T47D (cell line): Measurements from ENCODE around the gene CRB2.

Experiments used
- DNase-seq, 2 experiments: peaks; one replicate each; pipeline versions ENCODE4 v3.0.0 to v3.0.0-alpha.2; 2011 to 2012; ENCODE audit warnings: low read depth in 1 of 2, low spot score in 1 of 2
- JUND ChIP-seq: IDR thresholded peaks from 2 replicates; pipeline ENCODE4 v1.6.1; 2012; ENCODE audit warnings: low read depth
- in situ Hi-C: cut with HindIII; loops from 2 replicates; pipeline ENCODE4 v1.10.0; 2016; ENCODE audit warnings: low sequenced_read_pairs, low pct_unique_long_range_greater_than_20kb

Gene CRB2

GRCh38 chr9:123365881-123366528 is 10.0 kb downstream of the CRB2 start:
- in situ Hi-C loops = no loop called here
- DNase-seq = no peak
- no peak for TF ChIP-seq JUND

DNA sequence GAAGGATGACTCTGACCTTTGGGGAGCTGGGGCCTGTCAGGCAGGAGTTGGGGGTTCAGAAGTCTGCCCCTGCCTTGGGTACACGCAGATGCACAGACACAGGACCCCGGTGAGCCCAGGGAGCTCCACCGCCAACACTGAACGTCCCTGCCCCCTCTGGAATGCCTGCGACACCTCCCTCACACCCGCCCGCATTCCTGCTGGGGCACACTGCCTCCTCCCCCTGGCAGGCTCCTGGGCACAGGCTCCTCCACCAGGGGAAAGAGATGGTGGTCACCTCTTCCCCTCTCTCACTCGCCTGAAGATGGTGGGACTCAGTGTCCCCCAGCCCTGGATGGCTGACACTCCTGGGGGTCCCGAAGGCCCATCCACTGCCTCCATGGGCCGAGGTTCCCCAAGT is 12.0 kb downstream of the CRB2 start:
- peak; percentile 80 to 97 for DNase-seq
- no peak for TF ChIP-seq JUND
- in situ Hi-C loops = no loop called here

DNA sequence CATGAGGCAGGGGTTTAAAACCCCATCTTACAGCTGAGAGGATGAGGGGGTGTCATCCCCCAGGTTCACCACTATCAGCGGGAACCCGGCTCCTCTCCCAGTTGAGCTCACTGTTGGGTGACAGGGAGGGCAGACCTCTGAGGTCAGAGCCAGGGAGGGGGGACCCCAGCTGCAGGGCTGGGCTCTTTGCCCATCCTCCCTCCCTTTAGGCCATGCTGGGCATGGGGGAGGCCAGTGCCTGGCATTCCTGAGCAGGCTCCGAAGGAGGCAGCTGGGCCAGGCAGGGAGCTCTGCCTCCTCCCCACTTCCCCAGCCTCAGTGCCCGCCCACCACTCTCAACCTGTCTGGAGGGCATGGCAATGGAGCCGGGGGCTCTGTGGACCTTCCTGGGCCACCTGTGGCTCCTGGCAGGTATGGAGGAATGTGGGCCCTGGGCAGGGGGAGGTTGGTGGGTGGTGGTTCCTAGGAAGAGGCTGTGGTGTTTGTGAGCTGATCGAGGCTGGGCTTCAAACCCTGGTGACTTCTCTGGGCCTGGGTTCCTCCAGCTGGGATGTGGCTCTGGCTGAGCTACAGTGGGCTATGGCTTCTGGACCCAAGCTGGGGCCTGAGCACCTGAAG is 12.6 kb downstream of the CRB2 start:
- in situ Hi-C loops = no loop called here
- no peak for TF ChIP-seq JUND
- no peak for DNase-seq

DNA sequence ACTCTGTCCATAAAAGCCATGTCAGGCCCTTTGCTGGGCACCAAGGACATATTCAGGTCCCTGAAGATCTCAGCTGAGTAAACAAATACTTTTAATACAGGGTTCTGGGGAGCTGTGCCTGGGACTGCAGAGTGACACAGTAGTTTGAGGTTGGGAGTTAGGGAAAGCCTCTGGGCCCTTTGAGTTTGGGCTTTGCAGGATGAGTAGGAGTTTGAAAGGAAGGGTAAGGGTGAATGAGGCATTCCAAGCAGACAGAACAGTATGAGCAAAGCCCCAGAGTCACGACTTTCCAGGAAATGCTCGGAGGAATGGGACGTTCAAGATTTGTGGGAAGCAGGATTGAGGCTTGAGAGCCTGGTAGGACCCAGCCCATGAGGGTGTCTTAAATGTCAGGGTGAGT is 13.3 kb downstream of the CRB2 start:
- in situ Hi-C loops = no loop called here
- no peak for TF ChIP-seq JUND

GRCh38 chr9:123370108-123370507 is 14.1 kb downstream of the CRB2 start:
- no peak for DNase-seq
- in situ Hi-C loops = no loop called here
- TF ChIP-seq JUND = no peak

More for the DNA sequence above, 13.3 kb downstream of the CRB2 start:
- no peak for DNase-seq

DNA sequence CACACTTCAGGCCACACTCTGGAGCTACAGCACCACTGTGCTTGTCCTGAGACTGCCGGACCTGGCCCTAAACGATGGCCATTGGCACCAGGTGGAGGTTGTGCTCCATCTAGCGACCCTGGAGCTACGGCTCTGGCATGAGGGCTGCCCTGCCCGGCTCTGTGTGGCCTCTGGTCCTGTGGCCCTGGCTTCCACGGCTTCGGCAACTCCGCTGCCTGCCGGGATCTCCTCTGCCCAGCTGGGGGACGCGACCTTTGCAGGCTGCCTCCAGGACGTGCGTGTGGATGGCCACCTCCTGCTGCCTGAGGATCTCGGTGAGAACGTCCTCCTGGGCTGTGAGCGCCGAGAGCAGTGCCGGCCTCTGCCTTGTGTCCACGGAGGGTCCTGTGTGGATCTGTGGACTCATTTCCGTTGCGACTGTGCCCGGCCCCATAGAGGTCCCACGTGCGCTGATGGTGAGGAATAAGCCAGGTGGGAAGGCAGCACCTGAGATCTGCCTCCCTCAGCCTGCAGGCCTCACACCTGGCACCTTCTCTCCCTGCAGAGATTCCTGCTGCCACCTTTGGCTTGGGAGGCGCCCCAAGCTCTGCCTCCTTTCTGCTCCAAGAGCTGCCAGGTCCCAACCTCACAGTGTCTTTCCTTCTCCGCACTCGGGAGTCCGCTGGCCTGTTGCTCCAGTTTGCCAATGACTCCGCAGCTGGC is 14.7 kb downstream of the CRB2 start:
- DNase-seq = no peak
- TF ChIP-seq JUND = no peak
- in situ Hi-C loops = no loop called here

DNA sequence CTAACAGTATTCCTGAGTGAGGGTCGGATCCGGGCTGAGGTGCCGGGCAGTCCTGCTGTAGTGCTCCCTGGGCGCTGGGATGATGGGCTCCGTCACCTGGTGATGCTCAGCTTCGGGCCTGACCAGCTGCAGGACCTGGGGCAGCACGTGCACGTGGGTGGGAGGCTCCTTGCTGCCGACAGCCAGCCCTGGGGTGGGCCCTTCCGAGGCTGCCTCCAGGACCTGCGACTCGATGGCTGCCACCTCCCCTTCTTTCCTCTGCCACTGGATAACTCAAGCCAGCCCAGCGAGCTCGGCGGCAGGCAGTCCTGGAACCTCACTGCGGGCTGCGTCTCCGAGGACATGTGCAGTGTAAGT is 15.2 kb downstream of the CRB2 start:
- in situ Hi-C loops = no loop called here
- no peak for TF ChIP-seq JUND
- DNase-seq = no peak

- no peak for TF ChIP-seq JUND
- DNase-seq = no peak
- in situ Hi-C loops = no loop called here
Observed at GRCh38 chr9:123371805-123372590, 16.0 kb downstream of the CRB2 start.

DNA sequence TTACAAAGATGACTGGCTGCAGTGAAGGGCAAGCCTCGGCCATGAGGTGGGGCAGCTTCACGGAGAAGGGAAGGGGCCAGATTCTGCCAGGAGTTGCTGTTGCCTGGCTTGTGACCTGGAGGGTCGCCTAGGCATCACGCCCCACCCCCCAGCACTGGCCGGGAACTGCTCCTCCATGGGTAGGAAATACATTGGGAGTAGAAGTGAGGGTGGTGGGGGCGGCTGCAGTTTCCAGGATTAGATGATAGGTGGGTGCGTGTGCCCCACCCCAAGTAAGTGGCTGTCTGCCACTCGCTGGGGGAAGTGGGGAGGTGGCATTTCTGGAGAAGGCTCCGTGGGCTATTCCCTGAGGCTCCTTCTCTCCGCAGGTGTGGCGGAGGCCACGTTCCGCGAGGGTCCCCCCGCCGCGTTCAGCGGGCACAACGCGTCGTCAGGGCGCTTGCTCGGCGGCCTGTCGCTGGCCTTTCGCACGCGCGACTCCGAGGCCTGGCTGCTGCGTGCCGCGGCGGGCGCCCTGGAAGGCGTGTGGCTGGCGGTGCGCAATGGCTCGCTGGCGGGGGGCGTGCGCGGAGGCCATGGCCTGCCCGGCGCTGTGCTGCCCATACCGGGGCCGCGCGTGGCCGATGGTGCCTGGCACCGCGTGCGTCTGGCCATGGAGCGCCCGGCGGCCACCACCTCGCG is 16.9 kb downstream of the CRB2 start:
- in situ Hi-C loops = no loop called here
- no peak for DNase-seq
- no peak for TF ChIP-seq JUND

DNA sequence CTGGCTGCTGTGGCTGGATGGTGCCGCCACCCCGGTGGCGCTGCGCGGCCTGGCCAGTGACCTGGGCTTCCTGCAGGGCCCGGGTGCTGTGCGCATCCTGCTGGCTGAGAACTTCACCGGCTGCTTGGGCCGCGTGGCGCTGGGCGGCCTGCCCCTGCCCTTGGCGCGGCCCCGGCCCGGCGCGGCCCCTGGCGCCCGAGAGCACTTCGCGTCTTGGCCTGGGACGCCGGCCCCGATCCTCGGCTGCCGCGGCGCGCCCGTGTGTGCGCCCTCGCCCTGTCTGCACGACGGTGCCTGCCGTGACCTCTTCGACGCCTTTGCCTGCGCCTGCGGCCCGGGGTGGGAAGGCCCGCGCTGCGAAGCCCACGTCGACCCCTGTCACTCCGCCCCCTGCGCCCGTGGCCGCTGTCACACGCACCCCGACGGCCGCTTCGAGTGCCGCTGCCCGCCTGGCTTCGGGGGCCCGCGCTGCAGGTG is 17.5 kb downstream of the CRB2 start:
- in situ Hi-C loops = no loop called here
- no peak for TF ChIP-seq JUND
- DNase-seq = no peak

GRCh38 chr9:123373946-123374345 is 17.9 kb downstream of the CRB2 start:
- in situ Hi-C loops = no loop called here
- no peak for DNase-seq
- TF ChIP-seq JUND = no peak

DNA sequence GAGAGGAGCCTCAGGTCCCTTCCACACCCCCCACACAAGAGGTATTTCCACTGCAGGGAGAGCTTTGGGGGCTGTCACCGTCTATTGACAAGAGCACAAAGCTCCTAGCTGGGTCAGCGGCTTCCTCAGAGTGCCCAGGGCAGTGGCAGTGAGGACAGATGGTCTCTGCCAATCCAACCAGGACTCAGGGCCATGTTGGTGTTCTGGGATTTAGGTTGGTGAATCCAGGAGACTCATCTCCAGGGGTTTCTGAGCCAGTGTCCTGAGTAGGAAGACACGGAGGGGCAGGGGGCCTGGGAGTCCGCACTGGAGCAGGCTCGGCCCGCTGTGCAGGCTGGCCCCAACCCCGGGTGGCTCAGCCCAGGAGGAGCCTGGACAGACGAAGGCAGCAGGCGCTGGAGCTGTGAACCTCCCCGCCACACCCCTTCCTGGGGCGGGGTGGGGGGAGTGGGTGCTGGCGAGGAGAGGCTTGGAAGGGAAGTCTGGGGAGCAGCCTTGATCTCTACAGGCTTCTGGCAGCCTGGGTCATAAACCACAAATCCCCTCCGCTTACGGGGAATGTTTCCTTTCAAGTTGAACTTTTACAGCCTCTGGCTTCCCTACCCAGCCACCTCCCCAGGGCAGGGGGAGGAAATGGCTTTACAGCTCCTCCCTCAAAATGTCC is 19.6 kb downstream of the CRB2 start:
- DNase-seq = no peak
- in situ Hi-C loops = no loop called here
- TF ChIP-seq JUND = no peak
